Mesodermal cell (in vitro differentiated cells): ENCODE measurements around the gene TMEM126B.
"Not testable (repeated sequence)": the region's sequence is repeated elsewhere in the genome, so short reads cannot be mapped to it uniquely, and the experiment has no call there.

Experiments used
- H3K27ac ChIP-seq: 2 replicates; pipeline ENCODE4 v1.7.0; 2013; ENCODE audit warnings: mild to moderate bottlenecking, low read depth, low read length, moderate library complexity; ENCODE audit not compliant: severe bottlenecking
- H3K36me3 ChIP-seq: 2 replicates; pipeline ENCODE4 v1.7.1; 2013; ENCODE audit warnings: mild to moderate bottlenecking, low read length, moderate library complexity; ENCODE audit not compliant: control insufficient read depth, insufficient read depth
- H3K4me1 ChIP-seq: one replicate; pipeline ENCODE4 v1.7.1; 2013; ENCODE audit warnings: mild to moderate bottlenecking, low read length; ENCODE audit not compliant: insufficient read depth, control insufficient read depth, poor library complexity, severe bottlenecking
- H3K4me3 ChIP-seq: 2 replicates; pipeline ENCODE4 v1.7.0; 2013; ENCODE audit warnings: low read length, control low read depth, mild to moderate bottlenecking; ENCODE audit not compliant: insufficient read depth, poor library complexity, severe bottlenecking; ENCODE audit errors: extremely low read depth
- H3K9me3 ChIP-seq: 2 replicates; pipeline ENCODE4 v1.7.1; 2013; ENCODE audit warnings: mild to moderate bottlenecking, low read length, moderate library complexity; ENCODE audit not compliant: control insufficient read depth
- WGBS, 2 experiments: methylation state at CpG; one replicate each; pipeline ENCODE4 v1.1.5; 2013; ENCODE audit warnings: missing lambda C conversion rate in 2 of 2; ENCODE audit not compliant: insufficient coverage in 2 of 2; 5-methylcytosine and 5-hydroxymethylcytosine counted together

Gene TMEM126B

GRCh38 chr11:85664615-85665481 lies 36.5 kb downstream of the TMEM126B start, which contains the start of gene CREBZF:
CREBZF (minus strand) TSS chr11:85665129; CDS start chr11:85664875, 254 bp downstream.
- Histone ChIP-seq H3K27ac (peak within 1 kb of the TSS; percentile 96), H3K4me1 (no peaks in the 10 kb centered on the region), H3K36me3 (peaks cover 3% of the 10 kb centered on the region), H3K9me3 (no peaks in the 10 kb centered on the region), H3K4me3 (peak within 1 kb of the TSS; percentile 86)
- WGBS, 2 experiments: 0 to 2% methylated on average over 36 to 48 of the region's 67 CpGs

- H3K36me3 ChIP-seq: no peaks in the 10 kb centered on the region
- no peaks in the 10 kb centered on the region for H3K9me3 ChIP-seq
- 90 to 100% methylated on average over 1 to 4 of the region's 5 CpGs for WGBS, 2 experiments
- H3K4me3 ChIP-seq: no peak overlapping the region
- H3K27ac ChIP-seq: peak overlapping the region; percentile 96
- no peaks in the 10 kb centered on the region for H3K4me1 ChIP-seq
These were observed 37.3 kb downstream of the TMEM126B start for GRCh38 chr11:85665733-85666132.

- Histone ChIP-seq H3K9me3 (no peaks in the 10 kb centered on the region), H3K36me3 (no peaks in the 10 kb centered on the region), H3K4me1 (no peaks in the 10 kb centered on the region), H3K27ac (no peak overlapping the region), H3K4me3 (no peak overlapping the region)
- WGBS, 2 experiments: 100% methylated on average over 1 of the region's 3 CpGs; no CpG with 5 or more reads in 1 of the 2 experiments
These were observed 38.3 kb downstream of the TMEM126B start for GRCh38 chr11:85666687-85667086.

GRCh38 chr11:85668157-85668556 lies 39.8 kb downstream of the TMEM126B start:
- H3K4me1 ChIP-seq: no peaks in the 10 kb centered on the region
- no peak overlapping the region for H3K27ac ChIP-seq
- no peak overlapping the region for H3K4me3 ChIP-seq
- H3K9me3 ChIP-seq: no peaks in the 10 kb centered on the region
- no peaks in the 10 kb centered on the region for H3K36me3 ChIP-seq
- WGBS, 2 experiments: no CpG with 5 or more reads among the region's 1 CpG

GRCh38 chr11:85670949-85671663 lies 42.7 kb downstream of the TMEM126B start:
- not testable (repeated sequence) for H3K27ac ChIP-seq, H3K4me3 ChIP-seq, H3K36me3 ChIP-seq, H3K4me1 ChIP-seq, H3K9me3 ChIP-seq

GRCh38 chr11:85672105-85672902 lies 43.9 kb downstream of the TMEM126B start:
- Histone ChIP-seq H3K4me1 (no peaks in the 10 kb centered on the region), H3K36me3 (no peaks in the 10 kb centered on the region)

GRCh38 chr11:85673393-85673792 lies 45.0 kb downstream of the TMEM126B start:
- no peak overlapping the region for H3K4me3 ChIP-seq
- H3K9me3 ChIP-seq: peaks cover 5% of the 10 kb centered on the region
- H3K36me3 ChIP-seq: no peaks in the 10 kb centered on the region
- no peak overlapping the region for H3K27ac ChIP-seq
- H3K4me1 ChIP-seq: no peaks in the 10 kb centered on the region
- 100% methylated on average over 2 of the region's 3 CpGs; no CpG with 5 or more reads in 1 of the 2 experiments for WGBS, 2 experiments

More at GRCh38 chr11:85672105-85672902, 43.9 kb downstream of the TMEM126B start:
- 77 to 87% methylated on average over 7 of the region's 8 CpGs for WGBS, 2 experiments
- Histone ChIP-seq H3K9me3 (peaks cover 5% of the 10 kb centered on the region), H3K27ac (no peak overlapping the region), H3K4me3 (no peak overlapping the region)

GRCh38 chr11:85679576-85679975 lies 51.2 kb downstream of the TMEM126B start:
- H3K9me3 ChIP-seq: no peaks in the 10 kb centered on the region
- no peak overlapping the region for H3K27ac ChIP-seq
- no peak overlapping the region for H3K4me3 ChIP-seq
- 71 to 94% methylated on average over 1 to 2 of the region's 4 CpGs for WGBS, 2 experiments
- no peaks in the 10 kb centered on the region for H3K4me1 ChIP-seq
- H3K36me3 ChIP-seq: no peaks in the 10 kb centered on the region

- Histone ChIP-seq H3K4me3 (no peak overlapping the region), H3K4me1 (no peaks in the 10 kb centered on the region), H3K36me3 (no peaks in the 10 kb centered on the region), H3K27ac (no peak overlapping the region), H3K9me3 (no peaks in the 10 kb centered on the region)
- 75 to 91% methylated on average over 1 of the region's 1 CpG for WGBS, 2 experiments
These were observed 52.5 kb downstream of the TMEM126B start for GRCh38 chr11:85680897-85681296.
